Transverse colon (tissue), 4 donors: ENCODE measurements around the gene DHRS1. TPM values are rescaled to one million over a fixed set of nuclear protein-coding genes. Genes with fewer than 3 reads are reported as not detected.
A peak's percentile ranks its signal among the peaks of the same experiment; 100 is the strongest.

Experiments
- DNase-seq: peaks from one replicate; pipeline ENCODE4 v3.0.0-alpha.2; 2019
- H3K27ac ChIP-seq, 4 donors: fragments of 200-600 bp; sonication (generic); 2 replicates each; pipeline ENCODE4 v1.5.1; 2016 to 2018; ENCODE audit warnings: inconsistent platforms in 4 of 4
- H3K27me3 ChIP-seq: fragments of 200-600 bp; sonication (generic); 2 replicates; pipeline ENCODE4 v1.5.1; 2017; ENCODE audit warnings: inconsistent platforms
- H3K36me3 ChIP-seq, 4 donors: fragments of 200-600 bp; sonication (generic); 2 replicates each; pipeline ENCODE4 v1.5.1; 2017 to 2019; ENCODE audit warnings: inconsistent platforms in 4 of 4
- H3K4me1 ChIP-seq, 4 donors: fragments of 200-600 bp; sonication (generic); 2 replicates each; pipeline ENCODE4 v1.5.1; 2017 to 2020; ENCODE audit warnings: inconsistent platforms in 4 of 4
- H3K4me3 ChIP-seq, 4 donors: fragments of 200-600 bp; sonication (generic); 1 replicate in 1 of 4; 2 replicates in 3 of 4; pipeline versions ENCODE4 v1.5.1 to v1.6.1; 2017 to 2019; ENCODE audit warnings: inconsistent platforms in 4 of 4
- H3K9me3 ChIP-seq, 2 donors: fragments of 200-600 bp; sonication (generic); 2 replicates each; pipeline ENCODE4 v1.5.1; 2017 to 2019; ENCODE audit warnings: inconsistent platforms in 2 of 2
- EP300 ChIP-seq: sonication (generic); formaldehyde crosslinking; IDR thresholded peaks from one replicate; pipeline ENCODE4 v1.6.1; 2017; ENCODE audit warnings: antibody characterized with exemption, low read depth
- POLR2A ChIP-seq: fragments of 450-650 bp; IDR thresholded peaks from one replicate; pipeline ENCODE4 v1.6.1; 2016; ENCODE audit warnings: antibody characterized with exemption, mild to moderate bottlenecking, moderate library complexity
- POLR2AphosphoS5 ChIP-seq, 3 donors: sonication (generic); formaldehyde crosslinking; IDR thresholded peaks; one replicate each; pipeline ENCODE4 v1.6.1; 2016; ENCODE audit warnings: antibody characterized with exemption in 3 of 3
- WGBS, 2 donors: methylation state at CpG; one replicate each; pipeline ENCODE4 v1.1.5; 2018; ENCODE audit warnings: low coverage in 1 of 2; 5-methylcytosine and 5-hydroxymethylcytosine counted together
- in situ Hi-C, 4 donors: fragments of 200-750 bp; cut with MboI; loops; one replicate each; pipeline versions ENCODE4 v1.15.0 to v1.15.1; 2017; ENCODE audit warnings: low sequenced_read_pairs in 3 of 4, low pct_ligation_motif_present in 1 of 4, low pct_unique_long_range_greater_than_20kb in 1 of 4
- intact Hi-C: fragments of 100-400 bp; cut with DNase I; formaldehyde crosslinking; loops from one replicate; pipeline ENCODE4 v1.15.1; 2023; ENCODE audit warnings: low total_unique reads
- total RNA-seq, 4 donors: library from RNA; depleted of rRNA; stranded (reverse); fragments of >200 nt; gene quantifications; one replicate each; pipeline ENCODE4 v1.1.0, GENCODE V29; 2016
- TF ChIP-seq, protein P1 (sequence below), 5 experiments: fragments of 200-600 bp in 3 of 5; fragments of 450-650 bp in 2 of 5; sonication (generic) in 3 of 5; IDR thresholded peaks; 1 replicate in 2 of 5; 2 replicates in 3 of 5; pipeline ENCODE4 v1.5.1; 2016 to 2017; ENCODE audit warnings: antibody characterized with exemption in 5 of 5, inconsistent platforms in 3 of 5, mild to moderate bottlenecking in 2 of 5, moderate library complexity in 1 of 5

DHRS1 gene
- total RNA-seq, 4 donors from 2014 or later = 84.2 to 106 (median 94.6) TPM

DNA sequence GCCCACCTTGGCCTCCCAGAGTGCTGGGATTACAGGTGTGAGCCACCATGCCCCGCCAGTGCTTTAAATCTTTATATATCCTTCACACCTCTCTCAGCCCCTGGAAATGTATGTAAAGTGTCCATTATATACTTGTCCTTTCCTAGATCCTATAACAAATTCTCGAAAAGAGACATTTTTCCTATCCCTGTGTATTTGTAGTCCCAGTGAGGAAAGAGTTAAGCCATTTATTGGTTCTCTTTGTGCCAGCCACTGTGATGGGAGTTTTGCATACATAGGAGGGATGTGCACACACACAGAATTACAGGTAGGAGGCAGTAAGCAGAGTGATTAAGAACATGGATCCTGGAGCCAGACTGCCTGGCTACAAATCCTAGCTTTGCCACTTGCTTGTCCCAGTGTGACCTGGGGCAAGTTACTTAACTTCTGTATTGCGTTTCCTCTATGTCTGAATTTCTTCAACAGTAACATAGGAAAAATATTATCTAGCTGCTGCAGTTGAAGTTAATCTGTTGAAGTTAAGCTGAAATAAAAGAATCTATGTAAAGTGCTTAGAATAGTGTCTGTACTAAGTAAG lies 26.1 kb downstream of the DHRS1 start:
- H3K27ac ChIP-seq = peak overlapping the region in 2 of 4 donors; percentile 12 to 23
- in situ Hi-C loops = no loop called here

GRCh38 chr14:24272467-24272866 lies 27.1 kb downstream of the DHRS1 start:
- H3K27ac ChIP-seq = no peak overlapping the region
- peaks cover 0 to 4% (median 0%) of the 10 kb centered on the region in 4 donors for H3K36me3 ChIP-seq
- TF ChIP-seq, protein P1, sequence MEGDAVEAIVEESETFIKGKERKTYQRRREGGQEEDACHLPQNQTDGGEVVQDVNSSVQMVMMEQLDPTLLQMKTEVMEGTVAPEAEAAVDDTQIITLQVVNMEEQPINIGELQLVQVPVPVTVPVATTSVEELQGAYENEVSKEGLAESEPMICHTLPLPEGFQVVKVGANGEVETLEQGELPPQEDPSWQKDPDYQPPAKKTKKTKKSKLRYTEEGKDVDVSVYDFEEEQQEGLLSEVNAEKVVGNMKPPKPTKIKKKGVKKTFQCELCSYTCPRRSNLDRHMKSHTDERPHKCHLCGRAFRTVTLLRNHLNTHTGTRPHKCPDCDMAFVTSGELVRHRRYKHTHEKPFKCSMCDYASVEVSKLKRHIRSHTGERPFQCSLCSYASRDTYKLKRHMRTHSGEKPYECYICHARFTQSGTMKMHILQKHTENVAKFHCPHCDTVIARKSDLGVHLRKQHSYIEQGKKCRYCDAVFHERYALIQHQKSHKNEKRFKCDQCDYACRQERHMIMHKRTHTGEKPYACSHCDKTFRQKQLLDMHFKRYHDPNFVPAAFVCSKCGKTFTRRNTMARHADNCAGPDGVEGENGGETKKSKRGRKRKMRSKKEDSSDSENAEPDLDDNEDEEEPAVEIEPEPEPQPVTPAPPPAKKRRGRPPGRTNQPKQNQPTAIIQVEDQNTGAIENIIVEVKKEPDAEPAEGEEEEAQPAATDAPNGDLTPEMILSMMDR (IDR thresholded peaks at IDR 0.05) = no peak
- TF ChIP-seq POLR2A (no peak), POLR2AphosphoS5 (IDR thresholded peaks at IDR 0.05) (no peak), EP300 (no peak)
- H3K9me3 ChIP-seq = no peaks in the 10 kb centered on the region
- no peaks in the 10 kb centered on the region for H3K27me3 ChIP-seq
- DNase-seq = no peak
- 91 to 100% methylated on average over 2 of the region's 2 CpGs for WGBS, 2 donors
- intact Hi-C loops = no loop called here
- in situ Hi-C loops = no loop called here
- H3K4me3 ChIP-seq = no peak overlapping the region
- H3K4me1 ChIP-seq = peaks cover 0 to 15% (median 2%) of the 10 kb centered on the region in 4 donors

More for the DNA sequence above, 26.1 kb downstream of the DHRS1 start:
- no peak overlapping the region for H3K4me3 ChIP-seq
- TF ChIP-seq, protein P1 (IDR thresholded peaks at IDR 0.05) = no peak
- TF ChIP-seq POLR2AphosphoS5 (IDR thresholded peaks at IDR 0.05) (no peak), EP300 (no peak)
- no peak for DNase-seq
- intact Hi-C loops = no loop called here
- H3K4me1 ChIP-seq = peaks cover 0 to 15% (median 2%) of the 10 kb centered on the region in 4 donors
- no peaks in the 10 kb centered on the region for H3K36me3 ChIP-seq
- H3K27me3 ChIP-seq = no peaks in the 10 kb centered on the region
- H3K9me3 ChIP-seq = no peaks in the 10 kb centered on the region
- WGBS, 2 donors = 56 to 78% methylated on average over 1 to 3 of the region's 3 CpGs

- peaks cover 0 to 8% (median 0%) of the 10 kb centered on the region in 4 donors for H3K36me3 ChIP-seq
- 0 to 13% methylated on average over 2 to 3 of the region's 3 CpGs for WGBS, 2 donors
- no peak for TF ChIP-seq POLR2A
- peak overlapping the region; percentile 93 to 98 (median 97) for H3K27ac ChIP-seq
- no peaks in the 10 kb centered on the region for H3K27me3 ChIP-seq
- in situ Hi-C loops = no loop called here
- peaks cover 0 to 15% (median 2%) of the 10 kb centered on the region in 4 donors for H3K4me1 ChIP-seq
- DNase-seq = no peak
- intact Hi-C loops = no loop called here
- no peaks in the 10 kb centered on the region for H3K9me3 ChIP-seq
- peak overlapping the region; percentile 76 to 92 (median 86) for H3K4me3 ChIP-seq
These were observed 27.7 kb downstream of the DHRS1 start for GRCh38 chr14:24271834-24272263.

DNA sequence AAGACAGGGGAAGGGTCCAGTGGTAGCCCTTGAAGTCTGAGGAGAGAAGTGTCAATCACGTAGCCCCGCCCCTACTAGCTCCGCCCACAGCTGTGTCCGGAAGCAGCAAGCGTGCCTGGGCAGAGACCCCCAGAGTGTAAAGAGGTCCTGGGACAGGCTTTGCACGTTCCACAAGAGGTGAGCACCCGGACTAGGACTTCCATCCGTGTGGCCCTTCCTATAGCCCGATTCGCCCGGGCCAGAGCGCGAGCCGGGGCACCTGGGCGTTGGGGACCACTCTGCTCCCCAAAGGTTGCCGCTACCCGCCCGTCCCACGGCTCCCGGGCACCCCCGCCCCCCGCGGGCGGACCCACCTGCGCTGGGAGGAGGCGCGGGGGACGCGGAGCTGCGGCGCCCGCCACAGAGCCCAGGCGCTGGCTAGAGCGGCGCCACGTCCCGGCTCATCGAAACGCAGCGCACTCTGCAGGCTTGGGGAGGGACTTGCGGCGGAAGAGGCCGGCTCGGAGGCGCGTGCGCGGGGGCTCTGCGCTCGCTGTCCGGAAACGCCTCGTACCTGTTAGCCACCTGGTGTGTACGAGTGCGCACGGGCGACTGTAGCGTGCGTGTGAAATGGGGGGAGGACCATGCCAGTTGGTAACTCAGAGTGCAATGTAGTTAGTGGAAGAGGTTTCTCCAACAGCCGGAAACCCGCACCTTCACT lies 28.3 kb downstream of the DHRS1 start, which contains the start of gene RABGGTA:
Gene RABGGTA (minus strand): TSS at position 464 of the 700 bp plus-strand sequence. CDS start 482 bp downstream, outside the sequence.
- peak; percentile 93 for DNase-seq
- intact Hi-C loops (no loop called here), in situ Hi-C loops (no loop called here)
- peaks cover 0 to 12% (median 0%) of the 10 kb centered on the region in 4 donors for H3K36me3 ChIP-seq
- WGBS, 2 donors = 0 to 1% methylated on average over 2 to 49 of the region's 61 CpGs
- H3K9me3 ChIP-seq = no peaks in the 10 kb centered on the region
- peak within 1 kb of the TSS; percentile 76 to 92 (median 86) for H3K4me3 ChIP-seq
- peak within 1 kb of the TSS; percentile 93 to 98 (median 97) for H3K27ac ChIP-seq
- peak; percentile 45 to 84 (median 72) for TF ChIP-seq POLR2AphosphoS5 (IDR thresholded peaks at IDR 0.05)
- TF ChIP-seq, protein P1 (IDR thresholded peaks at IDR 0.05) = peak; percentile 61 to 84 (median 69)
- TF ChIP-seq POLR2A = peak; percentile 75
- no peak for TF ChIP-seq EP300
- H3K4me1 ChIP-seq = peaks cover 0 to 15% (median 2%) of the 10 kb centered on the region in 4 donors
- no peaks in the 10 kb centered on the region for H3K27me3 ChIP-seq
